SK-N-SH (cell line): ENCODE results near the gene RAD51B. TPM values are rescaled to one million over a fixed set of nuclear protein-coding genes. Genes with fewer than 3 reads are reported as not detected.

Experiments used
- CTCF ChIA-PET: fragments of 300-600, 350-600 bp; formaldehyde crosslinking; extraction: SDS; loops from one replicate; lab custom pipeline; 2021; lab: Yijun Ruan, JAX
- POLR2A ChIA-PET: fragments of 350-600 bp; sonication (Branson Sonifier 250); formaldehyde crosslinking; extraction: SDS; loops from one replicate; lab custom pipeline; 2020; ENCODE audit warnings: antibody characterized with exemption, inconsistent platforms; lab: Yijun Ruan, JAX
- DNase-seq: peaks from one replicate; pipeline ENCODE4 v3.0.0; 2012
- H2AFZ ChIP-seq: fragments of 200-600 bp; sonication (generic); 2 replicates; pipeline ENCODE4 v1.8.1; 2016; ENCODE audit warnings: antibody characterized with exemption, mild to moderate bottlenecking, low read depth
- H3F3A ChIP-seq: fragments of 200-600 bp; sonication (generic); replicated peaks from 2 replicates; pipeline ENCODE3; 2016; ENCODE audit warnings: antibody characterized with exemption, mild to moderate bottlenecking; ENCODE audit not compliant: insufficient read depth
- H3K27ac ChIP-seq, 2 experiments: fragments of 200-500 bp in 1 of 2; fragments of 200-600 bp in 1 of 2; sonication (Bioruptor generic) in 1 of 2; sonication (generic), shearing (Covaris generic) in 1 of 2; 2 replicates each; pipeline versions ENCODE4 v1.5.1 to v1.6.1; 2014 to 2016; ENCODE audit warnings: low read depth in 2 of 2, inconsistent platforms in 1 of 2, low read length in 1 of 2, mild to moderate bottlenecking in 1 of 2, mixed read lengths in 1 of 2
- H3K27me3 ChIP-seq: fragments of 200-600 bp; sonication (generic), shearing (Covaris generic); 2 replicates; pipeline ENCODE4 v1.6.1; 2016; ENCODE audit warnings: mixed run types; ENCODE audit not compliant: insufficient read depth
- H3K36me3 ChIP-seq, 2 experiments: fragments of 200-500 bp in 1 of 2; fragments of 200-600 bp in 1 of 2; sonication (Bioruptor generic) in 1 of 2; sonication (generic) in 1 of 2; replicated peaks in 1 of 2; 2 replicates each; pipeline versions ENCODE3 to v1.5.1; 2014 to 2016; ENCODE audit warnings: low read length in 1 of 2, mild to moderate bottlenecking in 1 of 2; ENCODE audit not compliant: insufficient read depth in 2 of 2, control insufficient read depth in 1 of 2
- H3K4me1 ChIP-seq, 2 experiments: fragments of 200-500 bp in 1 of 2; fragments of 200-600 bp in 1 of 2; sonication (Bioruptor generic) in 1 of 2; sonication (generic), shearing (Covaris generic) in 1 of 2; 2 replicates each; pipeline versions ENCODE4 v1.5.1 to v1.6.1; 2014 to 2016; ENCODE audit warnings: low read depth in 1 of 2, low read length in 1 of 2, mixed run types in 1 of 2; ENCODE audit not compliant: insufficient read depth in 2 of 2, control insufficient read depth in 1 of 2
- H3K4me2 ChIP-seq: fragments of 200-600 bp; sonication (generic), shearing (Covaris generic); 2 replicates; pipeline ENCODE4 v1.6.1; 2017; ENCODE audit warnings: mixed run types
- H3K4me3 ChIP-seq, 2 experiments: fragments of 200-500 bp in 1 of 2; fragments of 200-600 bp in 1 of 2; sonication (Bioruptor generic) in 1 of 2; sonication (generic), shearing (Covaris generic) in 1 of 2; 2 replicates each; pipeline versions ENCODE4 v1.5.1 to v1.8.1; 2014 to 2016; ENCODE audit warnings: low read depth in 2 of 2, inconsistent platforms in 1 of 2, low read length in 1 of 2, mild to moderate bottlenecking in 1 of 2, mixed read lengths in 1 of 2, moderate library complexity in 1 of 2
- H3K79me2 ChIP-seq: fragments of 200-600 bp; sonication (generic); 2 replicates; pipeline ENCODE4 v1.8.1; 2017; ENCODE audit warnings: mild to moderate bottlenecking; ENCODE audit not compliant: insufficient read depth
- H3K9ac ChIP-seq: fragments of 200-600 bp; sonication (generic); 2 replicates; pipeline ENCODE4 v1.6.1; 2017; ENCODE audit warnings: mixed run types
- H3K9me2 ChIP-seq: fragments of 200-600 bp; sonication (generic); 2 replicates; pipeline ENCODE4 v1.6.1; 2017; ENCODE audit warnings: mixed run types
- H3K9me3 ChIP-seq: fragments of 200-600 bp; sonication (generic); 2 replicates; pipeline ENCODE4 v1.6.1; 2017; ENCODE audit warnings: mixed run types, mild to moderate bottlenecking, moderate library complexity
- H4K20me1 ChIP-seq: fragments of 200-600 bp; sonication (generic); 2 replicates; pipeline ENCODE4 v1.6.1; 2017; ENCODE audit warnings: mild to moderate bottlenecking, mixed run types; ENCODE audit not compliant: insufficient read depth
- CHD2 ChIP-seq: fragments of 150-350 bp; IDR thresholded peaks from 2 replicates; pipeline ENCODE4 v1.6.1; 2018; ENCODE audit warnings: low read length; ENCODE audit not compliant: partially characterized antibody
- ELF1 ChIP-seq: IDR thresholded peaks from 2 replicates; pipeline ENCODE4 v1.4.0; 2012
- EZH2phosphoT487 ChIP-seq: fragments of 200-600 bp; sonication (generic); IDR thresholded peaks from 2 replicates; pipeline ENCODE4 v1.6.1; 2017; ENCODE audit warnings: low read depth, mixed run types, mild to moderate bottlenecking, antibody characterized with exemption, moderate library complexity, borderline replicate concordance
- NFIC ChIP-seq: IDR thresholded peaks from 2 replicates; pipeline ENCODE4 v1.4.0; 2012; ENCODE audit warnings: borderline replicate concordance
- NRF1 ChIP-seq: IDR thresholded peaks from 2 replicates; pipeline ENCODE4 v1.6.1; 2012; ENCODE audit warnings: low read depth, mild to moderate bottlenecking, low read length
- RFX5 ChIP-seq: IDR thresholded peaks from 2 replicates; pipeline ENCODE4 v1.6.1; 2012; ENCODE audit warnings: mild to moderate bottlenecking, improper control_type of control experiment, low read length
- SIN3A ChIP-seq: IDR thresholded peaks from 2 replicates; pipeline ENCODE4 v1.6.1; 2012; ENCODE audit warnings: low read depth, mild to moderate bottlenecking, low read length, moderate library complexity, borderline replicate concordance
- YY1 ChIP-seq: IDR thresholded peaks from 2 replicates; pipeline ENCODE4 v1.4.0; 2012; ENCODE audit warnings: low read depth, mild to moderate bottlenecking
- WGBS: methylation state at CpG from one replicate; pipeline ENCODE4 v1.1.6; 2017; ENCODE audit warnings: low lambda C conversion rate; 5-methylcytosine and 5-hydroxymethylcytosine counted together
- polyA plus RNA-seq, 3 experiments: library from polyadenylated mRNA; depleted of rRNA; stranded (reverse); fragments of >200 nt; gene quantifications; 2 replicates each; pipeline ENCODE4 v1.2.3, GENCODE V29; 2012
- TF ChIP-seq, protein P1 (sequence below): IDR thresholded peaks from 2 replicates; pipeline ENCODE4 v1.4.0; 2012; ENCODE audit warnings: low read depth, borderline replicate concordance
- TF ChIP-seq, protein P2 (sequence below): IDR thresholded peaks from 2 replicates; pipeline ENCODE4; 2012

RAD51B gene
- polyA plus RNA-seq, 1 of the 3 experiments (the other 2 are of a cell fraction): 6.0 TPM

- TF ChIP-seq YY1: no peak
- TF ChIP-seq, all 33 proteins: peak for 0
Observed at GRCh38 chr14:68412505-68413465, 593.2 kb downstream of the RAD51B start (continued).

DNA sequence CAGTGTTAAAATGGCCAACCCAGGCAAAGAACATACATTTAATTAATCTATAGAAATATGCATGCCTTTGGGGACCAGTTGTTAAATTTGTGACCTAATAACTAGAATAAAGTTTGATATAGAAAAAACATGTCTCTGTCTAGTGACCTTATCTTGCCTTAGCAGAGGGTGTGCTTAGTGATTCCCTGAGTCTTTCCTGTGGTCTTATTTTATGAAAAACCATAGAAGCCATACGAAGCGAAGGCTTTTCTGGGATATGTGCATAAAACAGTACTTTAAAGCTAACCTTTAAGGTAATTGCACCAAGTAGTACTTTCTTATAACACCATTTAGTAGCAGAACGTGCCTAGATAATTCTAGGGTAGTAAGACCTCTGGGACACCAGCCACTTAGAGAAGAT, 593.9 kb downstream of the RAD51B start:
- Histone ChIP-seq H3F3A (no peaks in the 10 kb centered on the region), H3K79me2 (no peaks in the 10 kb centered on the region), H4K20me1 (no peaks in the 10 kb centered on the region), H3K9me2 (no peaks in the 10 kb centered on the region), H3K4me1 (no peaks in the 10 kb centered on the region), H3K4me2 (no peak overlapping the region), H3K4me3 (no peak overlapping the region), H3K9me3 (no peaks in the 10 kb centered on the region), H3K27me3 (no peaks in the 10 kb centered on the region), H3K9ac (no peak overlapping the region), H3K27ac (no peak overlapping the region), H2AFZ (no peak overlapping the region), H3K36me3 (no peaks in the 10 kb centered on the region)
- TF ChIP-seq CHD2 (no peak), SIN3A (no peak), EZH2phosphoT487 (no peak), RFX5 (no peak), NRF1 (no peak), ELF1 (no peak), NFIC (no peak)
- TF ChIP-seq, protein P1, sequence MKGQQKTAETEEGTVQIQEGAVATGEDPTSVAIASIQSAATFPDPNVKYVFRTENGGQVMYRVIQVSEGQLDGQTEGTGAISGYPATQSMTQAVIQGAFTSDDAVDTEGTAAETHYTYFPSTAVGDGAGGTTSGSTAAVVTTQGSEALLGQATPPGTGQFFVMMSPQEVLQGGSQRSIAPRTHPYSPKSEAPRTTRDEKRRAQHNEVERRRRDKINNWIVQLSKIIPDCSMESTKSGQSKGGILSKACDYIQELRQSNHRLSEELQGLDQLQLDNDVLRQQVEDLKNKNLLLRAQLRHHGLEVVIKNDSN: no peak
- TF ChIP-seq, protein P2, sequence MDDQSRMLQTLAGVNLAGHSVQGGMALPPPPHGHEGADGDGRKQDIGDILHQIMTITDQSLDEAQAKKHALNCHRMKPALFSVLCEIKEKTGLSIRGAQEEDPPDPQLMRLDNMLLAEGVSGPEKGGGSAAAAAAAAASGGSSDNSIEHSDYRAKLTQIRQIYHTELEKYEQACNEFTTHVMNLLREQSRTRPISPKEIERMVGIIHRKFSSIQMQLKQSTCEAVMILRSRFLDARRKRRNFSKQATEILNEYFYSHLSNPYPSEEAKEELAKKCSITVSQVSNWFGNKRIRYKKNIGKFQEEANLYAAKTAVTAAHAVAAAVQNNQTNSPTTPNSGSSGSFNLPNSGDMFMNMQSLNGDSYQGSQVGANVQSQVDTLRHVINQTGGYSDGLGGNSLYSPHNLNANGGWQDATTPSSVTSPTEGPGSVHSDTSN: no peak
- DNase-seq: no peak
- 97% methylated on average over 3 of the region's 3 CpGs for WGBS
- CTCF ChIA-PET: no interaction called here
- POLR2A ChIA-PET: no interaction called here

- no peaks in the 10 kb centered on the region for H3K27me3 ChIP-seq
- H3K9me2 ChIP-seq: no peaks in the 10 kb centered on the region
- H3K36me3 ChIP-seq: no peaks in the 10 kb centered on the region
- H3K27ac ChIP-seq: no peak overlapping the region
- POLR2A ChIA-PET: no interaction called here
- H3F3A ChIP-seq: no peaks in the 10 kb centered on the region
- H3K4me2 ChIP-seq: no peak overlapping the region
- no peaks in the 10 kb centered on the region for H4K20me1 ChIP-seq
- no peaks in the 10 kb centered on the region for H3K79me2 ChIP-seq
- H3K9ac ChIP-seq: no peak overlapping the region
- no peak for DNase-seq
- no peak overlapping the region for H2AFZ ChIP-seq
- H3K9me3 ChIP-seq: no peaks in the 10 kb centered on the region
- H3K4me1 ChIP-seq: no peaks in the 10 kb centered on the region
- TF ChIP-seq ELF1: no peak
- no peak overlapping the region for H3K4me3 ChIP-seq
- 97% methylated on average over 2 of the region's 2 CpGs for WGBS
- CTCF ChIA-PET: no interaction called here
Observed at GRCh38 chr14:68414121-68414520, 594.5 kb downstream of the RAD51B start.
